Daoy (cell line): ENCODE results near the gene TM9SF4. TPM values are rescaled to one million over a fixed set of nuclear protein-coding genes. Genes with fewer than 3 reads are reported as not detected.

Experiments
- DNase-seq: peaks from one replicate; pipeline ENCODE4 v3.0.0-alpha.2; 2015; ENCODE audit warnings: low read depth
- total RNA-seq: library from RNA; depleted of rRNA; stranded (reverse); fragments of >200 nt; shearing (Covaris generic); gene quantifications from 2 replicates; pipeline ENCODE4 v1.2.3, GENCODE V29; 2014; rRNA removed

Gene TM9SF4
- total RNA-seq, 1 experiment from 2014 or later = 17.9 TPM

DNA sequence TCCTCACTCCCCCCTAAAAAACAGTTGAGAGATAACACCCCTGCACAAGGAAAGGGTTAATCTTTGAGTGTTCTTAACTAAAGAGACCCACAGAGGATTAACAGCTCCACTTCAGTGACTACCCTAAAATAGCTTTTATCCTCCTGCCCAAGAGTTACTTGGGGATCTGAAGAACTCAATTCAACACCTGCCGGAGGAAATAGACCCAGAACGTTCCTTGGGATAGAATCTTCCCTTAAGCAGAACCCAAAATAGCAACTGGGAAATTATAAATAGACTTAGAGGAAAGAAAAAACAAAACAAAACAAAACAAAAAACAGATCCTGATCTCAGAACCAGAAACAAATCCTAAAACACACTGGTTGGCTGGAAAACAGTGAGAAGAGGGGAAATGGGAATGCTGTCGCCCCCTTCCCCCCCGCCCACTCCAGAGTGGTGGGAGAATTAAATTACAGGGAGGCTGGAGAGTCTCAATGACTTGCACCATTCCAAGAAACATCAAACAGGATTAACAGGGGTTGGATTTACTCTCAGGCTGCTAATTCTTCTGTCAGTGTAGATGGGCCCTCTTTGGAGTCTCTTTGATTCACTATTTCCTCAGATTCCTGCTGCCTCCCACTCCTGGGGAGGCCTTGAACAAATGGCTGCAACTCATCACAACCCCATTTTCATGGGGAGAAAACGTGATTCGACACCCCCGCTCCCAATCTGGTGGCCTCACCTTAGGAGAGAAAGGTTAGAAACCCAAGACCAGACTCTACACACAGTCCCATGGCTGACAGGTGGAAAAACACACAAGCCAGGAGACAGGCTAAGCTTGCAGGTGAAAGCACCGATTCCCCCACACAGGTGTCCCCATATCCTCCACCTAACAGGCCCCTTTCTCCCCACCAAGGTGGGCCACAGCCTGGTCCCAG is 96.6 kb downstream of the TM9SF4 start:
- DNase-seq = no peak

DNA sequence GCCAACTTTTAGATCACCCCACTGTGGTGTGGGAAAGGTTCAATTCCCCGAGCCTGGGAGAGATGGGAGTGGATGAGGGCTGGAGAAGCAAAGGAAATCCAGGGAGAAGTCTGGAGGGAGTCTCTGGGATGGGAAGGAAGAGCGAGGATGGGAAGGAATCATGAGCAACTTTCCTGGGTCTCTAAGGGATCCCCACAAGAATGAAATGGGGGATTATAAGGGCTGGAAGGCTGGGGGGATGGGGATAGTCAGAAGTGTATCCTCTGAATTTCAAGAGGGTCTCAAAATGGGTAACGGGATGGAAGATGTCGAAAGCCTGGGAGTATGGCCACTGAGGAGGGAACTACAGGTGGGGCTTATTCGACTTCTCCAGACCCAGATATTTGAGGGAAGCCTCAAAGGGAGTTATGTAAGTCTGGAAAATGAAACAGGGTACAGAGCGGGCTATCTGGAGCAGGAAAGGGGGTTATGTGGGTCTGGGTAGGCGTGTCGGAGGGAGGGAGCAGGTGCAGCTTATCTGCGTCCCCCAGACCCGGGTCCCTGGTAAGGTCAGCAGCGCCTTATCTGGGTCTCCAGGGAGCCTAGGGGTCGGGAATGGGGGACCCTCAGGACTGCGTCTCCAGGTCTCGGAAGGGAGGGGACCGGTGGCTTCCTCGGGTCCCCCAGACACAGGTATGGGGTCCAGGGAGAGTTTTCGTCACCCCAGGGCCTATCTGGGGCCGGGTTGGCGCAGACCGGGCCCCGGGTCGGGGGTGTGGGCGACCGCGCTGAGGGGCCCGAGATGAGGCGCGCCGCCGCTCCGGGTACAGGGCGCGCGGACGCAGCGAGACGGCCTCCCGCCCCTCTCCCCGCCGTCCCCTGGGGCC is 97.5 kb downstream of the TM9SF4 start:
- DNase-seq = no peak

DNA sequence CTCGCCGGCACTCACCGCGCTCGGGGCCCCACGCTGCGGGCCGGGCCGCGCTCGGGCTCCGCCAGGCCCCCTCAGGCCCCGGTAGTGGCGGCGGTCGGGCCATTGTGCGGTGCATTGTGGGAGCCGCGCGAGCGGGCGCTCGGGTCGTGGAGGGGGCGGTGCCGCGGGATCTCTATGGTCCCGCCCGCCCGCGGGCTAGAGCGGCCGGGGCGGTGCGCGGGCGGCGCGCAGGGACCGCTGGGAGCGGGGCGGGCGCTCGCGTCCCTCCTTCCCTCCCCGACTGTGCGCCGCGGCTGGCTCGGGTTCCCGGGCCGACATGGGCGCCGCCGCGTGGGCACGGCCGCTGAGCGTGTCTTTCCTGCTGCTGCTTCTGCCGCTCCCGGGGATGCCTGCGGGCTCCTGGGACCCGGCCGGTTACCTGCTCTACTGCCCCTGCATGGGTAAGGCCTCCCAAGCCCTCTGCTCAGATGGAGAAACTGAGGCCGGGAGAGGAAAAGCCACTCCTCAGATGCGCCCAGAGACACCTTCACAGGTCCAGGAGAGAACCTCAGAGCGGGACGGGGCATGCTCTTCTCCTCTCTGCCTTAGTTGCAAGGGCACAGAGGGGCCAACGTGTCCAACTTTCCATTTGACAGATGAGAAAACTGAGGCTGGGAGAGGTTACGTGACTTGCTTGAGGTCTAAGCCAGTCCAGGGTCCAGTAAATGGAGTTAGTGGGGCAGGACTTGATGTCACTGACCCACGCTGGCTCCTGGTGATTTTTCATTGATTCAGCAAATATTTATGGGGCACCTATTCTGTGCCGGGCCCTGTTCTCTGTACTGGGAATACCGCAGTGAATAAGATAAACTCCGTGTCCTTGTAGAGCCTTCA is 98.3 kb downstream of the TM9SF4 start, which contains the start of the genes PLAGL2 and POFUT1:
Gene PLAGL2, minus strand, starts transcription at position 118 of the 873 bp plus-strand sequence. CDS start 5,565 bp downstream, outside the sequence.
Gene POFUT1, plus strand, starts transcription at position 255 of the 873 bp plus-strand sequence. Its CDS starts 62 bp downstream, at position 317.
- peak; percentile 91 for DNase-seq

DNA sequence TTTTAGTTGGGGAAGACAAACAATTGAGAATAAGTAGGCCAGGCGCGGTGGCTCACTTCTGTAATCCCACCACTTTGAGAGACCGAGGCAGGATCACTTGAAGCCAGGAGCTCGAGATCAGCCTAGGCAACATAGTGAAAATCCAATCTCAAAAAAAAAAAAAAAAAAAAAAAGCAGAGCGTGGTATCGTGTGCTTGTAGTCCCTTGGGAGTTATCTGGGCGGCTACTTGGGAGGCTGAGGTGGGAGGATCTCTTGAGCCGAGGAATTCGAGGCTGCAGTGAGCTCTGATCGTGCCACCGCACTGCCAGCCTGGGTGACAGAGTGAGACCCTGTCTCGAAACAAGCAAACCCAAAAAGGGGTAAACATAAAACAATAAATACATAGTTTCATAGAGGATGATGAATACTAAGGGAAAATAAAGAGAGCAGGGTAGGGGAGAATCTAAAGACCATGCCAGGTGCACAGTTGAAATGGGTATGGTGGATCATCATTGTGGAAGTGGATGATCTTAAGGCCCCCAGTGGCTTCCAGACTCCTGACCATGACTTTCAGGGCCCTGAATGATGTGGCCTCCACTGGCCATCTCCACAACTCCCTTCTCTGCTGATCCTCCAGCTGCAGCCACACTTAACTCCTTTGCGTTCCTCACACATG is 99.1 kb downstream of the TM9SF4 start:
- no peak for DNase-seq

DNA sequence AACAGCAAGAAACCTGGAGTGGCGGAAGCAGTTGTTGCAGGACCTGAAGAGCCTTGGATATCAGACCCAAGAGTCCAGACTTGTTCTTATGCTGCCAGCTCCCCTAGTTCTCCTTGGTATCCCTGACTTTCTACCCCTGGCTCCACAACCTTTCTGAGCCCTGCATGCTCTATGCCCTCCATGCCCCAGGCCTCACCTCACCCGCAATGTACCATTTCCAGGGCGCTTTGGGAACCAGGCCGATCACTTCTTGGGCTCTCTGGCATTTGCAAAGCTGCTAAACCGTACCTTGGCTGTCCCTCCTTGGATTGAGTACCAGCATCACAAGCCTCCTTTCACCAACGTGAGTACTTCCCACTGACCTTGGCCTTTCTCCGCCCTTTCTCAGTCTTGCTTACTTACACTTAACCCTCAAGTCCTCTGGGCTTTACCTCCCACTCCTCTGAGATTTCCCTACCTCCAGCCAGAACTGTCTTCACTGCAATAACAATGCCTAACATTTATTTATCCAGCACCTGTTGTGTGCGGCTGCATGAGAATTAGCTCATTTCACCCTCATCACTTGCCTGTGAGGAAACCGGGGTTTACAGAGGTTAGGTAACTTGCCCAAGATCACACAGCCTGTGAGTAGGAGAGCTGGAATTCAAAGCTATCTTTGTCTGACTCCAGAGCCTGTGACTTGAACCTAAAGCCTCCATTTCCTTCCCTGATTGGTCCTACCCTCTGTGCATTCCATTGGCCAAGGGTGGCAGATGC is 100.5 kb downstream of the TM9SF4 start:
- no peak for DNase-seq

DNA sequence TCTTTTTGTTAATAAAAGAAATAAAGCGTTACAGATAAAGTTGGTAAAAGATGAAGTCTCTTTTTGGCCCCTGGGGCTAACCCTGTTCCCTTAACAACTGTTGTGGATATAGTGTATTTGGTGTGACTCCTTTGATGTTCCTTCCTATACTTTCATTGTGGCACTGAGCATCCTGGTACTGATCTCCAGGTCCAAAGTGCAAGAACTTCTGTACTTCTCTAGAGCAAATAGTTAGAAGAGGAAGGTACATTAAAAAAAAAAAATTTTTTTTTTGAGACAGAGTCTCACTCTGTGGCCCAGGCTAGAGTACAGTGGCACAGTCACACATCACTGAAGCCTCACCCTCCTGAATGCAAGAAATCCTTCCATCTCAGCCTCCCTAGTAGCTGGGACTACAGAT is 104.4 kb downstream of the TM9SF4 start:
- no peak for DNase-seq

DNA sequence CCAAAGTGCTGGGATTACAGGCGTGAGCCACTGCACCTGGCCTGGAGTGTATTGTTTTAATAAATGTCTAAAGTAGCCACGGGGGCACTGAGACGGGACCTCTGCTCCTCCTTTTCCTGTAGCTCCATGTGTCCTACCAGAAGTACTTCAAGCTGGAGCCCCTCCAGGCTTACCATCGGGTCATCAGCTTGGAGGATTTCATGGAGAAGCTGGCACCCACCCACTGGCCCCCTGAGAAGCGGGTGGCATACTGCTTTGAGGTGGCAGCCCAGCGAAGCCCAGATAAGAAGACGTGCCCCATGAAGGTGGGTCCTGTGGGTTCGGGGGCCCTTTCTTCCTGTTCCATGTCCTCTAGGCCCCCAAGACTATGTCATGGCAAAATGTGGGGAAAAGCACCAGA is 105.6 kb downstream of the TM9SF4 start:
- no peak for DNase-seq

DNA sequence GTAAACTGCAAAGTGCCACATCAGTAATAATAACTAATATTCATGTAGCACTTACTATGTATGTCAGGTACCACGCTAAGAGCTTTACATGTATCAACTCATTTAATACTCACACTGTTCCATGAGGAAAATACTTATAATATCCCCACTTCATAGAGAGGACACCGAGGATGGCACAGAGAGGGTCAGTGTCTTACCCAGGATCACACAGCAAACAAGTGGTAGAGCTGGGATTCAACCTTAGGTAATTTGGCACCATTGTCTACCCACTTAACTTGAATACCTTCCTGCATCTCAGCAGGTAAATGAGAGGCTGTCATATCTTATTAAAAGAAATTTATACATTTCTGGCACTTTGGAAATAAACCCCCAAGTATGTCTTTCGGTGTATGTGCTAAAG is 106.2 kb downstream of the TM9SF4 start:
- DNase-seq = no peak

DNA sequence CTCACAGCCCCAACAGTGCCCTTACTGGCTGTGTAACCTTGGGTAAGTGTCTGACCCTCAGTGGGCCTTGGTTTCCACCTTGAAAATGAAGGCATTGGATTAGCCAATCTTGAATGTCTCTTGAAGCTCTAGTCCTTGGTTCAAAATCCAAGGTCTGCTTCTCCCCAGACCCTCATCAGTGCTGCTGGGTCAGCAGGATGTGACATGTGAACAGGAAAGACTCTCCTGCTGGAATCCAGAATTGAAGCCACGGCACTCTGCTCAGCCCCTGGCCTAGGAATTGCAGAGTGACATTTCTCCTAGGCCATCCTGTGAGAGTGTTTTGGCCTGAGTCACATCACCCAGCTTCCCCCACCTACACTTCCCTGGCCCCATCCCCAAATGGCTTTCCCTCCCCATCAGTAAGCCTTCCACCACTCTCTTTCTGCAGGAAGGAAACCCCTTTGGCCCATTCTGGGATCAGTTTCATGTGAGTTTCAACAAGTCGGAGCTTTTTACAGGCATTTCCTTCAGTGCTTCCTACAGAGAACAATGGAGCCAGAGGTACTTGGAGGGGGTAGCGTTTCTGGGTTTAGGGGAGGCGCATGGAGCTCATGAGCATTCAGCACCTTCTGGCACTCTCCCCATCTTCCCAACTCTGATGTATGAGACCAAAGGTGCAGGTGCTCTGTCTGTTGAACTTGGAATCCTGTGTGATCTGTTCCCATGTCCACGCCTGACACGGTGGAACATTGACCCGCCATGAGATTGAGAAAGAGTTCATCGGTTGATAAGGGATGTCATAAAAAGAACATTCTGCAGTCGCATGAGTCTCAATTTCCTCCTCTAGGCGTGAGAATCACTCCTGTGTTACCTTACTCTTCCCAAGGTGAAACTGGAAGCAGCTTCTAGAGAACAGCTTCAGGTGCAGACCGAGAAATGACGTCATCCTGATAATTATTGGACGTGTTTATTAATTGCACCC is 106.9 kb downstream of the TM9SF4 start:
- no peak for DNase-seq

Other genes with a start within 250 kb of the TM9SF4 start
- gene DUSP15, start 239.2 kb upstream of the TM9SF4 start, total RNA-seq = 1.9 and 4.2 TPM in 2 replicates
- 1.5 TPM in 1 of 2 replicates, not detected in the other for gene TTLL9, start 239.1 kb upstream of the TM9SF4 start, total RNA-seq
- gene PDRG1, start 157.7 kb upstream of the TM9SF4 start, total RNA-seq = 9.7 and 13.6 TPM in 2 replicates
- gene XKR7, start 141.6 kb upstream of the TM9SF4 start, total RNA-seq = under 0.01 and 0.12 TPM in 2 replicates
- gene CCM2L, start 99.3 kb upstream of the TM9SF4 start, total RNA-seq = 1.0 and 2.1 TPM in 2 replicates
- 0.15 TPM in 1 of 2 replicates, not detected in the other for gene HCK, start 57.5 kb upstream of the TM9SF4 start, total RNA-seq
- 3.4 and 4.6 TPM in 2 replicates for gene PLAGL2, start 98.0 kb downstream of the TM9SF4 start, total RNA-seq
- gene POFUT1, start 98.2 kb downstream of the TM9SF4 start, total RNA-seq = 36.9 and 38.5 TPM in 2 replicates
- 13.8 and 13.9 TPM in 2 replicates for gene KIF3B, start 167.9 kb downstream of the TM9SF4 start, total RNA-seq
- 26.1 and 39.9 TPM in 2 replicates for gene ASXL1, start 248.6 kb downstream of the TM9SF4 start, total RNA-seq